Heart left ventricle (tissue), 13 donors: ENCODE data around the gene TNFAIP6.

Source experiments
- CTCF ChIP-seq, 12 donors: fragments of 200-600 bp; sonication (generic) in 4 of 12; IDR thresholded peaks; one replicate each; pipeline versions ENCODE4 v1.5.0 to v1.8.0; 2018 to 2022; ENCODE audit warnings: antibody characterized with exemption in 12 of 12, mild to moderate bottlenecking in 5 of 12
- POLR2A ChIP-seq, 2 donors: fragments of 450-650 bp; IDR thresholded peaks; one replicate each; pipeline ENCODE4 v1.6.1; 2017; ENCODE audit warnings: antibody characterized with exemption in 2 of 2, mild to moderate bottlenecking in 2 of 2, moderate library complexity in 2 of 2
- donor health status: ischemic (EF 13 %, LVEDD 7.1; RV severe dilation, severe dysfunction).
- donor health status: DM: no; HTN: yes; CAD: no.
- donor health status: DM: no; HTN: no; CAD: no.
- donor health status: ischemic (EF 25% LVEDD 6.9; RV normal size, moderate dysfunction).
- donor health status: ischemic (EF 25% LVEDD 5.7; RV mildly dilated, moderate dysfunction).
- donor health status: ischemic (EF 35%, LVEDD 5.7; RV mildly dilated, moderate dysfunction).
- donor health status: nonischemic (EF 11% LVEDD 7.7; RV severe dilation, severe dysfunction).
- donor health status: DM: yes; HTN: yes; CAD: no.
- donor health status: PGD.
- donor health status: ischemic (EF 29% LVEDD 5.4; RV normal size, mild dysfunction).
- donor health status: nonischemic (EF 23%, LVEDD 6.1; RV moderate dilation, normal function).

GRCh38 chr2:151409601-151410484 lies 52.5 kb downstream of the TNFAIP6 start, which contains the start of gene RIF1:
- TF ChIP-seq POLR2A (IDR thresholded peaks at IDR 0.05) (no peak), CTCF (IDR thresholded peaks at IDR 0.05) (peak; percentile 48 to 95 (median 64))
